ENCODE measurements around the gene LAMA4. TPM values are rescaled to one million over a fixed set of nuclear protein-coding genes. Genes with fewer than 3 reads are reported as not detected.
"Not testable (repeated sequence)": the region's sequence is repeated elsewhere in the genome, so short reads cannot be mapped to it uniquely, and the experiment has no call there.

The LAMA4 gene
- total RNA-seq, 1 experiment from 2014 or later: 9.4 TPM

GRCh38 chr6:112203577-112204349, 50.6 kb downstream of the LAMA4 start:
- CTCF ChIA-PET: interaction anchor here (1.0 kb wide), 1 partner anchor 25 kb away, joined by 3 read pairs; no protein-coding TSS in a partner anchor
- intact Hi-C loops (cut with micrococcal nuclease): loop anchor here (1.0 to 5.0 kb wide), 5 partner anchors 11 to 94 kb away; partner anchors contain the start of gene LAMA4
- peak overlapping the region; percentile 95 for H3K27ac ChIP-seq (ENCODE audit: low read length)
- POLR2A ChIA-PET (ENCODE audit: unreplicated experiment): no interaction called here
- peak overlapping the region; percentile 78 for H3K4me2 ChIP-seq (ENCODE audit: low read length)
- peak overlapping the region; percentile 33; the same call in 1 of the 2 replicates for H3K4me3 ChIP-seq (ENCODE audit: low read length)
- H3F3A ChIP-seq (ENCODE audit: low read length, unreplicated experiment): no peaks in the 10 kb centered on the region
- ATAC-seq (peak; percentile 77), DNase-seq (peak; percentile 96)
- H3K9me3 ChIP-seq (ENCODE audit: low read length): no peaks in the 10 kb centered on the region
- H3K36me3 ChIP-seq (ENCODE audit: low read depth, low read length): no peaks in the 10 kb centered on the region
- no peaks in the 10 kb centered on the region for H3K9me2 ChIP-seq (replicated peaks; ENCODE audit: low read length)
- H3K9ac ChIP-seq (ENCODE audit: low read length): peak overlapping the region; percentile 70
- peak overlapping the region; percentile 51; the same call in 1 of the 2 replicates for H2AFZ ChIP-seq (ENCODE audit: low read length)
- no peaks in the 10 kb centered on the region for H3K27me3 ChIP-seq (ENCODE audit: low read length)
- no TSS peak for BruUV-seq (replicated peaks)
- no peaks in the 10 kb centered on the region for H4K20me1 ChIP-seq (ENCODE audit: low read length)
- TF ChIP-seq EZH2phosphoT487 (IDR thresholded peaks at IDR 0.05; ENCODE audit: borderline replicate concordance, low read length) (no peak), EZH2 (IDR thresholded peaks at IDR 0.05; ENCODE audit: low read length, unreplicated experiment) (no peak), CTCF (conservative IDR thresholded peaks at IDR 0.05; ENCODE audit: low read depth, low read length) (no peak)
- H3K79me2 ChIP-seq (ENCODE audit: low read length): no peaks in the 10 kb centered on the region
- peaks cover 64% of the 10 kb centered on the region for H3K4me1 ChIP-seq (ENCODE audit: insufficient read depth, low read length)

- Histone ChIP-seq H3K9me3 (ENCODE audit: low read length) (no peaks in the 10 kb centered on the region), H3K27ac (ENCODE audit: low read length) (peak overlapping the region; percentile 95), H2AFZ (ENCODE audit: low read length) (no peak overlapping the region), H3K79me2 (ENCODE audit: low read length) (no peaks in the 10 kb centered on the region), H3K4me2 (ENCODE audit: low read length) (peak overlapping the region; percentile 78), H3K4me3 (ENCODE audit: low read length) (no peak overlapping the region), H3K27me3 (ENCODE audit: low read length) (no peaks in the 10 kb centered on the region), H3F3A (ENCODE audit: low read length, unreplicated experiment) (no peaks in the 10 kb centered on the region), H3K4me1 (ENCODE audit: insufficient read depth, low read length) (peaks cover 64% of the 10 kb centered on the region), H3K9me2 (replicated peaks; ENCODE audit: low read length) (no peaks in the 10 kb centered on the region), H4K20me1 (ENCODE audit: low read length) (no peaks in the 10 kb centered on the region), H3K36me3 (ENCODE audit: low read depth, low read length) (no peaks in the 10 kb centered on the region), H3K9ac (ENCODE audit: low read length) (peak overlapping the region; percentile 50)
- DNase-seq (no peak), ATAC-seq (no peak)
- intact Hi-C loops (cut with micrococcal nuclease): loop anchor here (5.0 kb wide), 2 partner anchors 50 to 95 kb away; partner anchors contain the start of gene LAMA4
- POLR2A ChIA-PET (ENCODE audit: unreplicated experiment): no interaction called here
- BruUV-seq (replicated peaks): no TSS peak
- TF ChIP-seq CTCF (conservative IDR thresholded peaks at IDR 0.05; ENCODE audit: low read depth, low read length): no peak
- no peak for TF ChIP-seq EZH2phosphoT487 (IDR thresholded peaks at IDR 0.05; ENCODE audit: borderline replicate concordance, low read length)
- no peak for TF ChIP-seq EZH2 (IDR thresholded peaks at IDR 0.05; ENCODE audit: low read length, unreplicated experiment)
- CTCF ChIA-PET: no interaction called here
Observed at GRCh38 chr6:112202639-112203341, 51.6 kb downstream of the LAMA4 start.

- DNase-seq; H3K9ac ChIP-seq (ENCODE audit: low read length); H4K20me1 ChIP-seq (ENCODE audit: low read length); H3K79me2 ChIP-seq (ENCODE audit: low read length); POLR2A ChIA-PET (ENCODE audit: unreplicated experiment); H3K9me3 ChIP-seq (ENCODE audit: low read length); H3K9me2 ChIP-seq (replicated peaks; ENCODE audit: low read length); H3K4me3 ChIP-seq (ENCODE audit: low read length); CTCF ChIA-PET; BruUV-seq (replicated peaks); H3K4me2 ChIP-seq (ENCODE audit: low read length); H3F3A ChIP-seq (ENCODE audit: low read length, unreplicated experiment); H3K27me3 ChIP-seq (ENCODE audit: low read length); H2AFZ ChIP-seq (ENCODE audit: low read length); H3K36me3 ChIP-seq (ENCODE audit: low read depth, low read length); H3K27ac ChIP-seq (ENCODE audit: low read length); ATAC-seq: not testable (repeated sequence)
- intact Hi-C loops (cut with micrococcal nuclease): loop anchor here (5.0 kb wide), 2 partner anchors 52 to 97 kb away; partner anchors contain the start of gene LAMA4
- H3K4me1 ChIP-seq (ENCODE audit: insufficient read depth, low read length): peaks cover 43% of the 10 kb centered on the region
Observed at GRCh38 chr6:112200185-112200914, 54.0 kb downstream of the LAMA4 start.
